K562 (cell line): ENCODE measurements around the gene PDCD1. TPM values are rescaled to one million over a fixed set of nuclear protein-coding genes. Genes with fewer than 3 reads are reported as not detected.

Experiments used
- CHD7 ChIP-seq: fragments of 200-600 bp; sonication (generic); IDR thresholded peaks from one replicate; pipeline ENCODE4 v1.6.1; 2012; ENCODE audit warnings: mild to moderate bottlenecking, low read depth, low read length, inconsistent platforms
- GATAD2B ChIP-seq: fragments of 450-650 bp; IDR thresholded peaks from 2 replicates; pipeline ENCODE4 v1.6.1; 2017; ENCODE audit warnings: mild to moderate bottlenecking, borderline replicate concordance
- HDGF ChIP-seq: fragments of 450-650 bp; IDR thresholded peaks from 2 replicates; pipeline ENCODE4 v1.6.1; 2016
- MTA1 ChIP-seq: fragments of 450-650 bp; IDR thresholded peaks from 2 replicates; pipeline ENCODE4 v1.6.1; 2017; ENCODE audit warnings: borderline replicate concordance
- POLR2AphosphoS2 ChIP-seq: IDR thresholded peaks from 2 replicates; pipeline ENCODE4 v1.6.1; 2012; ENCODE audit warnings: low read length, improper control_type of control experiment
- RAD21 ChIP-seq, 2 experiments: fragments of 250-450 bp in 1 of 2; fragments of 450-650 bp in 1 of 2; sonication (Bioruptor Pico) in 1 of 2; formaldehyde crosslinking in 1 of 2; IDR thresholded peaks in 1 of 2; conservative IDR thresholded peaks in 1 of 2; 2 replicates each; pipeline versions ENCODE4 v1.4.0 to v1.8.0; 2020 to 2022; ENCODE audit warnings: mild to moderate bottlenecking in 2 of 2, moderate library complexity in 1 of 2
- RBM34 ChIP-seq: fragments of 200-400 bp; formaldehyde crosslinking; IDR thresholded peaks from 2 replicates; pipeline ENCODE4 v1.6.1; 2018; ENCODE audit warnings: low read length, borderline replicate concordance; ENCODE audit not compliant: insufficient read depth
- ZBTB43 ChIP-seq: sonication (generic); formaldehyde crosslinking; IDR thresholded peaks from 2 replicates; pipeline ENCODE4 v1.8.0; 2023; ENCODE audit warnings: mild to moderate bottlenecking, missing genetic modification reagents
- ZFP30 ChIP-seq: fragments of 250-450 bp; sonication (Bioruptor Pico); IDR thresholded peaks from 2 replicates; pipeline ENCODE4 v1.8.0; 2022; ENCODE audit warnings: moderate library complexity, mild to moderate bottlenecking, inconsistent platforms, borderline replicate concordance
- ZNF134 ChIP-seq: fragments of 250-450 bp; sonication (Bioruptor Pico); conservative IDR thresholded peaks from 2 replicates; pipeline ENCODE4 v1.4.0; 2020
- ZNF282 ChIP-seq: sonication (generic); formaldehyde crosslinking; IDR thresholded peaks from 2 replicates; pipeline ENCODE4 v1.8.1; 2023; ENCODE audit warnings: missing genetic modification reagents
- ZNF561 ChIP-seq: fragments of 450-650 bp; formaldehyde crosslinking; conservative IDR thresholded peaks from 2 replicates; pipeline ENCODE4 v1.4.0; 2020; ENCODE audit warnings: mild to moderate bottlenecking, moderate library complexity
- ZNF586 ChIP-seq: fragments of 450-650 bp; formaldehyde crosslinking; conservative IDR thresholded peaks from 2 replicates; pipeline ENCODE4 v1.4.0; 2020; ENCODE audit warnings: mild to moderate bottlenecking, moderate library complexity
- polyA plus RNA-seq, 8 experiments: library from polyadenylated mRNA; depleted of rRNA in 4 of 8; stranded (reverse) in 5 of 8; unstranded in 3 of 8; fragments of >200 nt; fragmentation: Nextera tagmentation in 2 of 8; fragmentation: Illumina TruSeq in 1 of 8; extraction: Ambion mirVana in 2 of 8; extraction: Trizol in 1 of 8; gene quantifications; 2 replicates each; pipeline versions ENCODE4 v1.2.1 to v1.2.3, GENCODE V29; 2011 to 2014; ENCODE audit warnings: inconsistent platforms in 1 of 8, missing spikeins in 1 of 8
- total RNA-seq, 7 experiments: library from RNA; depleted of rRNA in 6 of 7; stranded (reverse); fragments of >200 nt in 6 of 7; fragmentation: Illumina TruSeq in 2 of 7; extraction: Trizol in 2 of 7; gene quantifications; 2 replicates each; pipeline versions ENCODE4 v1.2.1 to v1.2.3, GENCODE V29; 2011 to 2021; ENCODE audit warnings: low replicate concordance in 1 of 7
- TF ChIP-seq, protein P1 (sequence below): conservative IDR thresholded peaks from 2 replicates; pipeline ENCODE4 v1.6.1; 2011; ENCODE audit warnings: low read depth, mild to moderate bottlenecking, low read length; ENCODE audit not compliant: control insufficient read depth

PDCD1 gene
- total and polyA plus RNA-seq, 9 of the 15 experiments (the other 6 are each of a cell fraction or from before 2014, with no cell fraction given) = 0.15 to 2.5 (median 1.0) TPM; not detected in 2

DNA sequence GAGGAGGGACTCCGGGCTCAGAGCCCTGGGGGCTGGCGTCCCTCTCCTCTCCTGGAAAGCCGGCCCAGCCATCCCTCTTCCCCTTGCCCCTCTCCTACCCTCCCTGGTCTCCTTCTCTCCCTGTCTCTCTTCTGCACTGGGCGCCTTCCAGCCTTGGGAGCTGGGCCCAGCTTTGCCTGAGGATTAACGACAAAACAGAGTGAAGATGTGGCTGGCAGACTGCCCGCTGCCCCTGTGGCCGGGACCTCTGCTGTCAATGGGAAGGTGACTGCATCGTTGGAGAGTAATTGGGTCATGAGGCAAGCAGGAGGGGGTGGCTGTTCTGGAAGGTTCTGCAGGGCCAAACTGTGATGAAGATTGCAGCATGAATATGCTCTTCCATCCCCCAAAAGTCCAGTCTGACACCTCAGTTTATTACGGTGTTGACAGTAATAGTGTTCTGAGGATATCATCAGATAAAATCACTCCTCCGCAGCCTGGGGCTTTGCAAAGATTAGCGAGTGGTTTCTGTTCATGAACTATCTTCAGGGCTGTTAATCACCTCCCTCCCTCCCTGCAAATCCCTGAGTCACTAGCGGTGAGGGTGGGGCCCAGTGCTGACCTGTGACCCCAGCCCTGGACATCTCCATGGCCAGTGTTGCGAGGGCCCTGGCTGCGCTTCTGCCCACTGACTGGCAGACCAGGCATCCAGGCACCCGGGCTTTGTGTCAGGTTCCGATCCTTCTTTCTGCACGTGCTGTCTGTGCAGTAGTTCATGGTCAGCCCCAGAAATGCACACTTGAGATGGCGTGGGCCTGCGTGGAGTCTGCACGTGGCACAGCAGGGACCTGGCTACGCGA, 33.8 kb upstream of the PDCD1 start (continued):
- TF ChIP-seq CHD7 = no peak
- TF ChIP-seq ZNF561 = no peak
- peak; percentile 78; the same call in 1 of the 2 replicates for TF ChIP-seq MTA1
- TF ChIP-seq ZNF586 (CRISPR knock-in tag) = no peak
- TF ChIP-seq HDGF = no peak
- TF ChIP-seq ZBTB43 (CRISPR knock-in tag) = no peak
- TF ChIP-seq, protein P1, sequence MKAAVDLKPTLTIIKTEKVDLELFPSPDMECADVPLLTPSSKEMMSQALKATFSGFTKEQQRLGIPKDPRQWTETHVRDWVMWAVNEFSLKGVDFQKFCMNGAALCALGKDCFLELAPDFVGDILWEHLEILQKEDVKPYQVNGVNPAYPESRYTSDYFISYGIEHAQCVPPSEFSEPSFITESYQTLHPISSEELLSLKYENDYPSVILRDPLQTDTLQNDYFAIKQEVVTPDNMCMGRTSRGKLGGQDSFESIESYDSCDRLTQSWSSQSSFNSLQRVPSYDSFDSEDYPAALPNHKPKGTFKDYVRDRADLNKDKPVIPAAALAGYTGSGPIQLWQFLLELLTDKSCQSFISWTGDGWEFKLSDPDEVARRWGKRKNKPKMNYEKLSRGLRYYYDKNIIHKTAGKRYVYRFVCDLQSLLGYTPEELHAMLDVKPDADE = no peak
- no peak for TF ChIP-seq RBM34
- no peak for TF ChIP-seq ZNF282 (CRISPR knock-in tag)
- TF ChIP-seq ZFP30 (CRISPR knock-in tag) = no peak
- no peak for TF ChIP-seq ZNF134 (CRISPR knock-in tag)
- no peak for TF ChIP-seq RAD21 (CRISPR knock-in tag; conservative IDR thresholded peaks at IDR 0.05 in 1 of 2, IDR thresholded peaks at IDR 0.05 in 1 of 2)
- TF ChIP-seq POLR2AphosphoS2 = no peak
- peak; percentile 65; the same call in 1 of the 2 replicates for TF ChIP-seq GATAD2B
